Epithelial cell of esophagus (primary cell): ENCODE data around the gene DDC.

ENCODE experiments used
- DNase-seq: peaks from one replicate; pipeline ENCODE4 v3.0.0; 2010; ENCODE audit warnings: low read depth
- H3K4me3 ChIP-seq: 2 replicates; pipeline ENCODE4 v1.5.1; 2011; ENCODE audit warnings: mild to moderate bottlenecking, low read length, control low read depth
- CTCF ChIP-seq: IDR thresholded peaks from 2 replicates; pipeline ENCODE4 v1.5.1; 2011; ENCODE audit warnings: low read depth, mild to moderate bottlenecking, low read length, control low read depth, inconsistent platforms; ENCODE audit not compliant: insufficient read depth; ENCODE audit errors: missing control alignments

Gene DDC

GRCh38 chr7:50513166-50513871, 51.9 kb downstream of the DDC start:
- DNase-seq = peak; percentile 18
- TF ChIP-seq CTCF = no peak
- H3K4me3 ChIP-seq = no peak overlapping the region

GRCh38 chr7:50512384-50512783, 52.8 kb downstream of the DDC start:
- TF ChIP-seq CTCF = no peak
- DNase-seq = no peak
- no peak overlapping the region for H3K4me3 ChIP-seq

- TF ChIP-seq CTCF = no peak
- no peak overlapping the region for H3K4me3 ChIP-seq
- DNase-seq = no peak
Observed at GRCh38 chr7:50509459-50509858, 55.7 kb downstream of the DDC start.

GRCh38 chr7:50508471-50508943, 56.7 kb downstream of the DDC start:
- TF ChIP-seq CTCF = no peak
- DNase-seq = no peak
- no peak overlapping the region for H3K4me3 ChIP-seq

GRCh38 chr7:50507898-50508470, 57.2 kb downstream of the DDC start:
- DNase-seq = no peak
- no peak for TF ChIP-seq CTCF
- no peak overlapping the region for H3K4me3 ChIP-seq

- no peak overlapping the region for H3K4me3 ChIP-seq
- DNase-seq = no peak
- TF ChIP-seq CTCF = no peak
Observed at GRCh38 chr7:50505553-50506210, 59.5 kb downstream of the DDC start.
